OCI-LY1 (cell line): ENCODE results near the gene ARHGAP27.
A peak's percentile ranks its signal among the peaks of the same experiment; 100 is the strongest.

Experiments used
- H2AFZ ChIP-seq: fragments of 200-600 bp; sonication (generic), shearing (Covaris generic); 2 replicates; pipeline ENCODE4 v1.6.0; 2014; ENCODE audit warnings: antibody characterized with exemption, mild to moderate bottlenecking, low read length
- H3F3A ChIP-seq: fragments of 200-600 bp; sonication (generic), shearing (Covaris generic); 2 replicates; pipeline ENCODE4 v1.6.0; 2014; ENCODE audit warnings: mild to moderate bottlenecking, antibody characterized with exemption, low read length, moderate library complexity; ENCODE audit not compliant: insufficient read depth
- H3K27ac ChIP-seq: fragments of 200-600 bp; sonication (generic); 2 replicates; pipeline ENCODE4 v1.5.1; 2014; ENCODE audit warnings: low read length, mixed run types, mild to moderate bottlenecking, low read depth; ENCODE audit not compliant: poor library complexity, severe bottlenecking
- H3K27me3 ChIP-seq: fragments of 200-600 bp; sonication (generic); 2 replicates; pipeline ENCODE4 v1.6.0; 2014; ENCODE audit warnings: antibody characterized with exemption, mild to moderate bottlenecking, low read length, moderate library complexity; ENCODE audit not compliant: insufficient read depth
- H3K36me3 ChIP-seq: fragments of 200-600 bp; sonication (generic); 2 replicates; pipeline ENCODE4 v1.6.1; 2014; ENCODE audit warnings: mild to moderate bottlenecking, antibody characterized with exemption, low read length, moderate library complexity, mixed read lengths; ENCODE audit not compliant: insufficient read depth
- H3K4me1 ChIP-seq: fragments of 200-600 bp; sonication (generic); 2 replicates; pipeline ENCODE4 v1.5.1; 2014; ENCODE audit warnings: mild to moderate bottlenecking, low read length, moderate library complexity; ENCODE audit not compliant: insufficient read depth, severe bottlenecking
- H3K4me2 ChIP-seq: fragments of 200-600 bp; sonication (generic), shearing (Covaris generic); 2 replicates; pipeline ENCODE4 v1.6.1; 2014; ENCODE audit warnings: low read length
- H3K4me3 ChIP-seq: fragments of 200-600 bp; sonication (generic); 2 replicates; pipeline ENCODE4 v1.5.1; 2014; ENCODE audit warnings: low read length, low read depth, mild to moderate bottlenecking, mixed read lengths; ENCODE audit not compliant: poor library complexity, severe bottlenecking
- H3K79me2 ChIP-seq: fragments of 200-600 bp; shearing (Covaris generic); 2 replicates; pipeline ENCODE4 v1.6.1; 2016; ENCODE audit warnings: mixed run types, low read length, mixed read lengths; ENCODE audit not compliant: insufficient read depth
- H3K9ac ChIP-seq: fragments of 200-600 bp; sonication (generic), shearing (Covaris generic); 2 replicates; pipeline ENCODE4 v1.6.1; 2014; ENCODE audit warnings: mild to moderate bottlenecking, low read length, mixed read lengths
- H3K9me2 ChIP-seq: fragments of 200-600 bp; sonication (generic), shearing (Covaris generic); 2 replicates; pipeline ENCODE4 v1.6.1; 2014; ENCODE audit warnings: low read depth, mild to moderate bottlenecking, low read length, mixed read lengths
- H3K9me3 ChIP-seq: fragments of 200-600 bp; shearing (Covaris generic); 2 replicates; pipeline ENCODE4 v1.6.1; 2014; ENCODE audit warnings: low read length, mixed read lengths
- H4K20me1 ChIP-seq: fragments of 200-600 bp; sonication (generic), shearing (Covaris generic); 2 replicates; pipeline ENCODE4 v1.6.0; 2016; ENCODE audit warnings: mild to moderate bottlenecking, low read length; ENCODE audit not compliant: insufficient read depth
- EZH2 ChIP-seq: fragments of 200-600 bp; sonication (generic), shearing (Covaris generic); IDR thresholded peaks from 2 replicates; pipeline ENCODE4 v1.8.0; 2017; ENCODE audit warnings: borderline replicate concordance, mixed run types, mild to moderate bottlenecking, antibody characterized with exemption, low read length, moderate library complexity, mixed read lengths
- TF ChIP-seq, protein P1 (sequence below): fragments of 200-600 bp; sonication (generic), shearing (Covaris generic); IDR thresholded peaks from 2 replicates; pipeline ENCODE4 v1.5.1; 2017; ENCODE audit warnings: mild to moderate bottlenecking, antibody characterized with exemption, low read length, moderate library complexity, mixed read lengths

ARHGAP27 gene

DNA sequence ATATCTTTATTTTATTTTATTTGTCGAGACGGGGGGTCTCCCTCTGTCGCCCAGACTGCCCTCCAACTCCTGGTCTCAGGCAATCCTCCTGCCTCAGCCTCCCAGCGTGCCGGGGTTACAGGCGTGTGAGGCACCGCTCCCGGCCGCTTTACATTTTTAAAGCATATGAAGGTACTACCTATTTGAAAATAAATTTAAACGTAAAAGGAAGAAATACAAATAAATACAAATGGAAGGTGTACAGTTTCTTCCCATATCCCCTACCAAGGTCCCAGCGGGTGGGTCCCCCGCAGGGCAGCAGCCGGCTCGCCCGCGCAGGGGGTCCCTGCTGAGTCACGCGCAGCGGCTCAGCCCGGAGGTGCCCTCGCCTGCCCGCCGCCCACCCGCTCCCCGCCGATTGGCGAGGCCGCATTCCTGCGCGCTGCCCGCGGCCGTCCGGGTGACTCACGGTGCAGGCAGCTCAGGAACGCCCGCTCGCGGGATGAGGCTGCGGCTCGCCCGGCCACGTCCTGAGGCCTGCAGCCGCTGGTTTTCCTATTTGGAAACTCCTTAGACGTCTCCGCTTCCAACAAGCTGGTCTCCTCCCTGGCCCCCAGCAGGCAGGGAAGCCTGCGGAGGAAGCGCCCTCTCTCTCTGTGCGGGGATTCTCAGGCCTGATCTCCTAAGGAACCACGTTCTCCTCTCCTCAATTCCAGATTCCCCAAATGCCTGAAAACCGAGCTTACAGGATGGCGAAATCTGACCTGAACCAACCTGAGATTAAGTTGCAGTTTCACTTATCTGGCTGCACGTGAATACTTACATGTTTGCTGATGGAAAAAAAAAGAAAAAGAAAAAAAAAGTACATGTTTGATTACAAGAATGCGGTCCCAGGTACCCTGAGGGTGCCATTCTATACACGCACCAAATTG, 61.0 kb downstream of the ARHGAP27 start:
- Histone ChIP-seq H3F3A (no peaks in the 10 kb centered on the region), H3K4me3 (no peak overlapping the region), H3K4me1 (peaks cover 8% of the 10 kb centered on the region), H3K79me2 (no peaks in the 10 kb centered on the region), H3K9me2 (no peaks in the 10 kb centered on the region), H3K36me3 (no peaks in the 10 kb centered on the region), H3K9ac (no peak overlapping the region), H3K27ac (no peak overlapping the region), H2AFZ (no peak overlapping the region), H3K27me3 (0 out of 2 replicates have a peak, but pooled peaks cover 11% of the 10 kb centered on the region), H3K9me3 (no peaks in the 10 kb centered on the region), H4K20me1 (no peaks in the 10 kb centered on the region), H3K4me2 (no peak overlapping the region)
- TF ChIP-seq, protein P1, sequence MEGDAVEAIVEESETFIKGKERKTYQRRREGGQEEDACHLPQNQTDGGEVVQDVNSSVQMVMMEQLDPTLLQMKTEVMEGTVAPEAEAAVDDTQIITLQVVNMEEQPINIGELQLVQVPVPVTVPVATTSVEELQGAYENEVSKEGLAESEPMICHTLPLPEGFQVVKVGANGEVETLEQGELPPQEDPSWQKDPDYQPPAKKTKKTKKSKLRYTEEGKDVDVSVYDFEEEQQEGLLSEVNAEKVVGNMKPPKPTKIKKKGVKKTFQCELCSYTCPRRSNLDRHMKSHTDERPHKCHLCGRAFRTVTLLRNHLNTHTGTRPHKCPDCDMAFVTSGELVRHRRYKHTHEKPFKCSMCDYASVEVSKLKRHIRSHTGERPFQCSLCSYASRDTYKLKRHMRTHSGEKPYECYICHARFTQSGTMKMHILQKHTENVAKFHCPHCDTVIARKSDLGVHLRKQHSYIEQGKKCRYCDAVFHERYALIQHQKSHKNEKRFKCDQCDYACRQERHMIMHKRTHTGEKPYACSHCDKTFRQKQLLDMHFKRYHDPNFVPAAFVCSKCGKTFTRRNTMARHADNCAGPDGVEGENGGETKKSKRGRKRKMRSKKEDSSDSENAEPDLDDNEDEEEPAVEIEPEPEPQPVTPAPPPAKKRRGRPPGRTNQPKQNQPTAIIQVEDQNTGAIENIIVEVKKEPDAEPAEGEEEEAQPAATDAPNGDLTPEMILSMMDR = no peak
- TF ChIP-seq EZH2 = no peak

- H4K20me1 ChIP-seq = no peaks in the 10 kb centered on the region
- H3K9ac ChIP-seq = no peak overlapping the region
- H2AFZ ChIP-seq = no peak overlapping the region
- H3K4me2 ChIP-seq = 0 out of 2 replicates have a peak overlapping the region, but pooled peaks have one; percentile 4
- no peak for TF ChIP-seq EZH2
- TF ChIP-seq, protein P1 = no peak
- H3F3A ChIP-seq = no peaks in the 10 kb centered on the region
- no peaks in the 10 kb centered on the region for H3K9me2 ChIP-seq
- H3K4me3 ChIP-seq = no peak overlapping the region
- 0 out of 2 replicates have a peak, but pooled peaks cover 7% of the 10 kb centered on the region for H3K27me3 ChIP-seq
- H3K79me2 ChIP-seq = no peaks in the 10 kb centered on the region
- no peaks in the 10 kb centered on the region for H3K9me3 ChIP-seq
- H3K4me1 ChIP-seq = peaks cover 8% of the 10 kb centered on the region
- H3K27ac ChIP-seq = no peak overlapping the region
- H3K36me3 ChIP-seq = no peaks in the 10 kb centered on the region
These were observed 61.7 kb downstream of the ARHGAP27 start for GRCh38 chr17:45370949-45371413.

DNA sequence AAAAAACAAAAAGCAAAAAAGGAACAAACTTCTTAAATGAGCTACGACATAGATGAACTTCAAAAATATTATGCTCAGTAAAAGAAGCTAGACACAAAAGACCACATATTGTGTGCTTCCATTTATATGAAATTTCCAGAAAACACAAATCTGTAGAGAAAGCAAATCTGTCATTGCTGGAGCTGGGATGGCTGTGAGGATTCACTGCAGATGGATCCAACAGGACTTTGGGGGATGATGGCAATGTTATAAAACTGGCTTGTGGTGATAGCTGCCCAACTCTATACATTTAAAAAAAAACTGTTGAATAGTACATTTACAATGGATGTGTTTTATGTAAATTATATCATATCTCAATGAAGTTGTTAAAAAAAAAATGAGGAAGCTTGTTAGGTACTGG, 63.2 kb downstream of the ARHGAP27 start:
- no peak overlapping the region for H2AFZ ChIP-seq
- no peaks in the 10 kb centered on the region for H3K79me2 ChIP-seq
- H4K20me1 ChIP-seq = no peaks in the 10 kb centered on the region
- no peak overlapping the region for H3K9ac ChIP-seq
- H3K9me3 ChIP-seq = no peaks in the 10 kb centered on the region
- H3K4me1 ChIP-seq = peaks cover 8% of the 10 kb centered on the region
- no peak for TF ChIP-seq EZH2
- TF ChIP-seq, protein P1 = no peak
- no peak overlapping the region for H3K27ac ChIP-seq
- no peak overlapping the region for H3K4me3 ChIP-seq
- no peaks in the 10 kb centered on the region for H3K36me3 ChIP-seq
- no peaks in the 10 kb centered on the region for H3F3A ChIP-seq
- H3K9me2 ChIP-seq = no peaks in the 10 kb centered on the region
- no peak overlapping the region for H3K4me2 ChIP-seq
- 0 out of 2 replicates have a peak, but pooled peaks cover 7% of the 10 kb centered on the region for H3K27me3 ChIP-seq
